Neural cell (in vitro differentiated cells): Measurements from ENCODE around the gene ERBB4. TPM values are rescaled to one million over a fixed set of nuclear protein-coding genes. Genes with fewer than 3 reads are reported as not detected.

Experiments
- H2AFZ ChIP-seq: fragments of 200-600, 300-800 bp; sonication (generic), shearing (Covaris generic); 2 replicates; pipeline ENCODE4 v1.6.0; 2014; ENCODE audit warnings: low read depth, mild to moderate bottlenecking, antibody characterized with exemption, low read length, moderate library complexity
- H3F3A ChIP-seq: fragments of 200-600 bp; shearing (Covaris generic); 2 replicates; pipeline ENCODE4 v1.6.1; 2016; ENCODE audit warnings: mild to moderate bottlenecking, moderate library complexity, mixed read lengths, antibody characterized with exemption, low read length; ENCODE audit not compliant: insufficient read depth, poor library complexity, severe bottlenecking
- H3K27ac ChIP-seq: fragments of 200-600, 300-800 bp; sonication (generic), shearing (Covaris generic); 2 replicates; pipeline ENCODE4 v1.5.1; 2014; ENCODE audit warnings: mild to moderate bottlenecking, low read length, moderate library complexity
- H3K27me3 ChIP-seq: fragments of 300-800, 200-600 bp; sonication (generic), shearing (Covaris generic); 2 replicates; pipeline ENCODE4 v1.6.0; 2014; ENCODE audit warnings: mild to moderate bottlenecking, low read depth, low read length, moderate library complexity; ENCODE audit not compliant: insufficient read depth
- H3K36me3 ChIP-seq: fragments of 300-800, 200-600 bp; sonication (generic), shearing (Covaris generic); 2 replicates; pipeline ENCODE4 v1.5.1; 2014; ENCODE audit warnings: mild to moderate bottlenecking, antibody characterized with exemption, low read length, moderate library complexity; ENCODE audit not compliant: insufficient read depth
- H3K4me2 ChIP-seq: fragments of 300-800, 200-600 bp; sonication (generic), shearing (Covaris generic); 2 replicates; pipeline ENCODE4 v1.6.0; 2014; ENCODE audit warnings: mild to moderate bottlenecking, low read length
- H3K4me3 ChIP-seq: fragments of 300-800, 200-600 bp; sonication (generic), shearing (Covaris generic); 2 replicates; pipeline ENCODE4 v1.5.1; 2014; ENCODE audit warnings: mild to moderate bottlenecking, low read length, moderate library complexity
- H3K79me2 ChIP-seq: fragments of 200-600 bp; shearing (Covaris generic); replicated peaks from 2 replicates; pipeline ENCODE4 v1.6.0; 2014; ENCODE audit warnings: mild to moderate bottlenecking, low read length, moderate library complexity; ENCODE audit not compliant: insufficient read depth
- H3K9ac ChIP-seq: fragments of 300-800, 200-600 bp; sonication (generic), shearing (Covaris generic); 2 replicates; pipeline ENCODE4 v1.6.1; 2016; ENCODE audit warnings: mild to moderate bottlenecking, low read length, mixed read lengths
- H3K9me2 ChIP-seq: fragments of 200-600 bp; shearing (Covaris generic); 2 replicates; pipeline ENCODE4 v1.6.1; 2016; ENCODE audit warnings: mild to moderate bottlenecking, low read length, mixed read lengths; ENCODE audit not compliant: insufficient read depth
- H3K9me3 ChIP-seq: fragments of 200-600, 300-800 bp; sonication (generic), shearing (Covaris generic); 2 replicates; pipeline ENCODE4 v1.6.1; 2016; ENCODE audit warnings: mild to moderate bottlenecking, mixed run types, low read length, moderate library complexity, mixed read lengths
- H4K20me1 ChIP-seq: fragments of 200-600 bp; shearing (Covaris generic); 2 replicates; pipeline ENCODE4 v1.6.1; 2016; ENCODE audit warnings: mild to moderate bottlenecking, mixed run types; ENCODE audit not compliant: insufficient read depth
- EP300 ChIP-seq: fragments of 450-650 bp; conservative IDR thresholded peaks from 2 replicates; pipeline ENCODE4 v1.6.1; 2014; ENCODE audit warnings: antibody characterized with exemption, mild to moderate bottlenecking, moderate library complexity; ENCODE audit not compliant: poor library complexity, severe bottlenecking
- EZH2 ChIP-seq: fragments of 200-600, 300-800 bp; shearing (Covaris generic), sonication (generic); IDR thresholded peaks from 2 replicates; pipeline ENCODE4 v1.6.1; 2014; ENCODE audit warnings: antibody characterized with exemption, low read length, borderline replicate concordance, mild to moderate bottlenecking; ENCODE audit not compliant: insufficient read depth, poor library complexity, severe bottlenecking
- MXI1 ChIP-seq: fragments of 450-650 bp; conservative IDR thresholded peaks from 2 replicates; pipeline ENCODE4 v1.6.1; 2014; ENCODE audit warnings: antibody characterized with exemption, mild to moderate bottlenecking; ENCODE audit not compliant: poor library complexity, severe bottlenecking
- POLR2AphosphoS5 ChIP-seq: IDR thresholded peaks from 2 replicates; pipeline ENCODE4 v1.6.1; 2012
- RAD21 ChIP-seq: fragments of 450-650 bp; conservative IDR thresholded peaks from 2 replicates; pipeline ENCODE4 v1.6.1; 2014; ENCODE audit warnings: antibody characterized with exemption, mild to moderate bottlenecking, moderate library complexity
- REST ChIP-seq: IDR thresholded peaks from 2 replicates; pipeline ENCODE4 v1.6.1; 2012; ENCODE audit warnings: borderline replicate concordance
- SMC3 ChIP-seq: fragments of 450-650 bp; conservative IDR thresholded peaks from 2 replicates; pipeline ENCODE4 v1.6.1; 2014; ENCODE audit warnings: antibody characterized with exemption, mild to moderate bottlenecking, moderate library complexity; ENCODE audit not compliant: poor library complexity
- TAF1 ChIP-seq: IDR thresholded peaks from 2 replicates; pipeline ENCODE4 v1.6.1; 2012; ENCODE audit warnings: low read depth
- polyA plus RNA-seq: library from polyadenylated mRNA; depleted of rRNA; stranded (reverse); fragments of >200 nt; gene quantifications from 2 replicates; pipeline ENCODE4 v1.2.3, GENCODE V29; 2014
- TF ChIP-seq, protein P1 (sequence below): fragments of 450-650 bp; IDR thresholded peaks from 2 replicates; pipeline ENCODE4 v1.5.1; 2014; ENCODE audit warnings: antibody characterized with exemption, mild to moderate bottlenecking, moderate library complexity; ENCODE audit not compliant: poor library complexity, severe bottlenecking

ERBB4 gene
- polyA plus RNA-seq, 1 donor from 2014 or later: 0.69 TPM

GRCh38 chr2:211846036-211846400 lies 692.6 kb downstream of the ERBB4 start:
- no peak overlapping the region for H3K27ac ChIP-seq
- no peak for TF ChIP-seq SMC3
- TF ChIP-seq, protein P1, sequence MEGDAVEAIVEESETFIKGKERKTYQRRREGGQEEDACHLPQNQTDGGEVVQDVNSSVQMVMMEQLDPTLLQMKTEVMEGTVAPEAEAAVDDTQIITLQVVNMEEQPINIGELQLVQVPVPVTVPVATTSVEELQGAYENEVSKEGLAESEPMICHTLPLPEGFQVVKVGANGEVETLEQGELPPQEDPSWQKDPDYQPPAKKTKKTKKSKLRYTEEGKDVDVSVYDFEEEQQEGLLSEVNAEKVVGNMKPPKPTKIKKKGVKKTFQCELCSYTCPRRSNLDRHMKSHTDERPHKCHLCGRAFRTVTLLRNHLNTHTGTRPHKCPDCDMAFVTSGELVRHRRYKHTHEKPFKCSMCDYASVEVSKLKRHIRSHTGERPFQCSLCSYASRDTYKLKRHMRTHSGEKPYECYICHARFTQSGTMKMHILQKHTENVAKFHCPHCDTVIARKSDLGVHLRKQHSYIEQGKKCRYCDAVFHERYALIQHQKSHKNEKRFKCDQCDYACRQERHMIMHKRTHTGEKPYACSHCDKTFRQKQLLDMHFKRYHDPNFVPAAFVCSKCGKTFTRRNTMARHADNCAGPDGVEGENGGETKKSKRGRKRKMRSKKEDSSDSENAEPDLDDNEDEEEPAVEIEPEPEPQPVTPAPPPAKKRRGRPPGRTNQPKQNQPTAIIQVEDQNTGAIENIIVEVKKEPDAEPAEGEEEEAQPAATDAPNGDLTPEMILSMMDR: no peak
- no peak for TF ChIP-seq REST
- no peak for TF ChIP-seq EZH2
- no peak for TF ChIP-seq TAF1
- no peak for TF ChIP-seq EP300
- TF ChIP-seq MXI1: no peak
- TF ChIP-seq RAD21: no peak
- TF ChIP-seq POLR2AphosphoS5: no peak

GRCh38 chr2:211845338-211846035 lies 693.1 kb downstream of the ERBB4 start:
- Histone ChIP-seq H4K20me1 (no peaks in the 10 kb centered on the region), H3K79me2 (no peaks in the 10 kb centered on the region), H3K9me3 (no peaks in the 10 kb centered on the region), H3K4me3 (no peak overlapping the region), H2AFZ (no peak overlapping the region), H3K27ac (no peak overlapping the region), H3K9me2 (no peaks in the 10 kb centered on the region), H3K27me3 (no peaks in the 10 kb centered on the region), H3K36me3 (no peaks in the 10 kb centered on the region), H3K4me2 (no peak overlapping the region), H3K9ac (no peak overlapping the region), H3F3A (no peaks in the 10 kb centered on the region)
- TF ChIP-seq REST (no peak), EZH2 (no peak), SMC3 (no peak), POLR2AphosphoS5 (no peak)

More at GRCh38 chr2:211846036-211846400, 692.6 kb downstream of the ERBB4 start:
- no peaks in the 10 kb centered on the region for H3K27me3 ChIP-seq
- no peak overlapping the region for H3K9ac ChIP-seq
- no peak overlapping the region for H3K4me2 ChIP-seq
- no peak overlapping the region for H3K4me3 ChIP-seq
- H3K79me2 ChIP-seq: no peaks in the 10 kb centered on the region
- H2AFZ ChIP-seq: no peak overlapping the region
- no peaks in the 10 kb centered on the region for H4K20me1 ChIP-seq
- no peaks in the 10 kb centered on the region for H3K9me3 ChIP-seq
- H3F3A ChIP-seq: no peaks in the 10 kb centered on the region
- H3K9me2 ChIP-seq: no peaks in the 10 kb centered on the region
- H3K36me3 ChIP-seq: no peaks in the 10 kb centered on the region
